GM18499 (cell line): ENCODE results near the gene CHTF18.

Experiments
- ATAC-seq: cut with Tn5 transposase; IDR thresholded peaks from one replicate; pipeline ENCODE4 v1.9.1; 2021; ENCODE audit warnings: moderate number of reproducible peaks; ENCODE audit not compliant: insufficient read depth, unreplicated experiment

Gene CHTF18

DNA sequence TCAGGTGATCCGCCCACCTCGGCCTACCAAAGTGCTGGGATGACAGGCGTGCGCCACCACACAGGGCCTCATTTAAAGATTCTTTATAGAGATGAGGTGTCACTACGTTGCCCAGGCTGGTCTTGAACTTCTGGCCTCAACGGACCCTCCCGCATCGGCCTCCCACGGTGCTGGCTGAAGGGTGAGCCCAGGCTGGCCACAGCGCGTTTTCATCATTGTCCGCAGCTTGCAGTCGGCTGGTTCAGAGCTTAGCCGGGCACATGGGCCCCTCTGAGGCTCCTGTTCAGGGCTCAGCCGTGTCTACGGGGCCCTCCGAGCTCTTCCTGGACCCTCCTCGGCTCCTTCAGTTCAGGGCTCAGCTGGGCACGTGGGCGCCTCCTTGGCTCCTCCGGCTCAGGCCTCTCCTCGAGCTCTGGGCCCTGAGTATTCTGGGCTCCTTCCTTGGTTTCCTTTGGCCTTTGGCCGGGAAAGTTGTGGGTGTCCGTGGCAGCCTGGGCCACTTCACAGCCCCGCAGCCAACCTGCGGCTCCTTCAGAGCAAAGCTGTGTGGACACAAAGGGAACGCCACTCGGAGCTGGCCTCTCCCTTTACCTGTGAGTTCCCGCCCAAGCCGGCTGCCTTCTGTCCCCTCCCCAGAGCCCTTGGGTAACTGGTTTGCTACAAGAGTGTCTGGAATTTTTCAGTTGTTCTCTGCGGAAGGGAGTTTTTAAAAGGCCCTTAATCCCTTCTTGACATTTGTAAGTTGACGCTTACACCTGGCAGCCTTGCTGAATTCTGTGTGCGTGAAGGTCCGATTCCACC, 29.1 kb upstream of the CHTF18 start:
- ATAC-seq: no peak

DNA sequence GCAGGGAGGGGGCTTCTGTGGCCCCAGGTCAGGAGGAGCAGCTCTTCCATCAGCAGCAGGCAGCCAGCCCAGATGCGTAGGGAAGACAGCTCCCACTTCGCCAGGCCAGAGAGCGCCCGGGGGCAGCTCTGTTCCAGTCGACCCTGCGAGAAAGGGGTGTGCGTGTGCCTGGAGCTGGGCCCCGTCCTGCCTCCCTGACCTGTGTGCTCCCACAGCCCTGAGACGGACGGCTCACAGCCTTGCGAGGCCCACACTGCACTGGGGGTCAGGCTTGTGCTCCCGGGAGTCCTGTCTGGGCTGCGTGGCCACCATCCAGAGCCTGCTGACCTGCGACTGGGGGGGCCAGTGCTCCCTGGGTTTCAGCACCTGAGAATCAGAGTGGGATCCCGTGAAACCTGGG, 28.4 kb upstream of the CHTF18 start:
- no peak for ATAC-seq

DNA sequence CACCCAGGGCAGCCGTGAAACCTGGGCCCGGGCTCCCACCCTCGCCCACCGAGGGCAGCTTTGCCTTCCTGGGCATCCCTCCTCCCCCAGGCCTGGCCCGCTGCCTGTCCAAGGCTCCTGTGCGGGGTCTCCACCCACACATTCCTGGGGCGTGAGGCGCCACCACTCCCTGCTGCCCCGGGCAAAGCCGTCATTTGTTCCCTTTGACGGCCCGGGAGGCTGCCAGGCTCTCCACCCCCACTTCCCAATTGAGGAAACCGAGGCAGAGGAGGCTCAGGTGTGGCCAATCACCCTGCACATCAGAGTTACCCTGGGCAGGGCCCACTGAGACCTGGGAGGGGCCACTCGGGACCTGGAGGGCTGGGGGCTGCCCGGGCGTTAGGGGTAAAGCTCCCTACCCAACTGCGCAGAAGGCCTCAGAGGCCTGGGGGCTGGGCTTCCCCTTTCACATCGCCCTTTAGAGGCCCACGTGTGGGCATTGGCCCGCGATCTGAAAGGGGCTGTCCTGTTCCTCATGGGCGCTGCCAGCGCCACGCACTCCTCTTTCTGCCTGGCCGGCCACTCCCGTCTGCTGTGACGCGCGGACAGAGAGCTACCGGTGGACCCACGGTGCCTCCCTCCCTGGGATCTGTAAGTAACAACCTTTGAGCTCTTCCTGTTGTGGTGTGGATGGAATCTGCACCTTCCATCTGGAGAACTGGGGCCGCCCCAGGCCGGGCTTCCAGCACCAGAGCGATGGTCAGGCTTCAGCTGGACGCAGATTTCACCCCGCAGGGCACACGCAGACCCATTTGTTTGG, 27.7 kb upstream of the CHTF18 start, which contains the start of gene MSLN:
Gene MSLN (plus strand): TSS at position 190 of the 799 bp plus-strand sequence. CDS start 1,947 bp downstream, outside the sequence.
- no peak for ATAC-seq

DNA sequence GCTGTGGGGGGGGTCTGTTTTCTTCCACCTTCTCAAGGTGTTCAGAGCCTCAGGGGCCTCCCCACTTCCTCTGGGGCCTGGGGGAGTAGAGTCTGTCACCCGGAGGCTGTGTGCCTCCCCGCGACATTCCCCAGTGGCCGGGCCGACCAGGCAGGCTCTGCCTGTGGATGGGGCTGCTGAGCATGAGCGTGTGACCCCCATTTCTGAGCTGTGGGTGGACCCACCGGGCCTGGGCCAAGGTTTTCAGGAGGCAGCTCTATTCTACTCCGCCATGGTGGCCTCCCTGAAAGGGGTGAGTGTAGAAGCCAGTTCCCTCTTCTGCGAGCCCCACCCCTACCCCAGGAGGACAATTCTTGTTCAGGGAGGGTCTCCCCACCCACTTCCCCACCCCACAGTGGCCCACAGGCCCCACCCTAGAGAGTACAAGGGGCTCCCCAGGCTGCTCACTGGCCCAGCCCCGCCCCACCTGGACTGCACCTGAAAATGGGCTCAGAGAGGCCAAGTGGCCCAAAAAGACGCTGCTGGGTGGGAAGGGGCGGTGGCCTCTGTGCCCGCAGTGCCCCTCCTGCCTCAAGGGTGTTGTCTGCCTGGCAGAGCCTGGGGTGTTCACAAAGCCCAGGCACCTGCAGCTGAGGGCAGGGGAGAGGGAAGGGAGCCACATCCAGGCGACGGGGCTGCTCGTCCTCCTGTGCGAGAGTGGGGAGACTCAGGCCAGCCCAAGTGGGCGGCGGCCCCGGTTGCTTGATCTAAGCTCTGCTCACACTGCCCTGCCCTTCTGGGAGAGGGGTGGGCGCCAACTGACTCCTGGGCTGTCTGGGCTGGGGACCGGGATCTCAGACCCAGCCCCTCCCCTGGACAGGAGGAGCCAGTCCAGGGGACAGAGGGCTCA, 26.6 kb upstream of the CHTF18 start:
- no peak for ATAC-seq

GRCh38 chr16:762595-763268, 25.7 kb upstream of the CHTF18 start:
- ATAC-seq: no peak

DNA sequence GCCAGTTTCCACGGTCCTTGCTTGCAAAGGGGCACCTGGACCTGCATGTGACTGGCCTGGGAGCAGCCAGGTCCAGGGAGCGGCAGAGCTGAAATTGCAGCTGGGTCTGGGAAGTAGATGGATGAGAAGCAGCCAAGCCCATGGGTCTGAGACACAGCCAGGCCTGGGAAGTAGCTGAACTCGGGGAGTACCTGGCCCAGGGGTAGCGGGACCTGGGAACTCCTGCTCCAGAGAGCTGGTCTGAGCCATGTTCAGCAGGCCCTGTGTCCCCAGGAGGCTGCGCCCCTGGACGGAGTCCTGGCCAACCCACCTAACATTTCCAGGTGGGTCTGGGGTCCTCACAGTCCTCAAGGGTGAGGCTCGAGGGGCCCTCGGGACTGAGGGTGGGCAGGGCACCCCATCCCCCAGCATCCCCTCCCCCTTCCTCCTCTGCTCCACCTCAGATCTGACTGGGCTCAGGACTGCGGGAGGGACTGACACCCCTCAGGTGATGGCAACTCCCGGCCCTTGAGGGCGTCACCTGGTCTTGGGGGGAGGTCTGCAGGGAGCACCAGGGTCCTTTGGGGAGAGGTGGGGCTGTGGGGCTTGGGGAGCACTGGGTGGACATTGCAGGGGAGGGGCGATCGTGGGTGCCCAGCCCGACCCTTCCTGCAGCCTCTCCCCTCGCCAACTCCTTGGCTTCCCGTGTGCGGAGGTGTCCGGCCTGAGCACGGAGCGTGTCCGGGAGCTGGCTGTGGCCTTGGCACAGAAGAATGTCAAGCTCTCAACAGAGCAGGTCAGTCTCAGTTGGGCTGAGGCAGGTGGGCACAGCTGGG, 24.8 kb upstream of the CHTF18 start:
- ATAC-seq: no peak

DNA sequence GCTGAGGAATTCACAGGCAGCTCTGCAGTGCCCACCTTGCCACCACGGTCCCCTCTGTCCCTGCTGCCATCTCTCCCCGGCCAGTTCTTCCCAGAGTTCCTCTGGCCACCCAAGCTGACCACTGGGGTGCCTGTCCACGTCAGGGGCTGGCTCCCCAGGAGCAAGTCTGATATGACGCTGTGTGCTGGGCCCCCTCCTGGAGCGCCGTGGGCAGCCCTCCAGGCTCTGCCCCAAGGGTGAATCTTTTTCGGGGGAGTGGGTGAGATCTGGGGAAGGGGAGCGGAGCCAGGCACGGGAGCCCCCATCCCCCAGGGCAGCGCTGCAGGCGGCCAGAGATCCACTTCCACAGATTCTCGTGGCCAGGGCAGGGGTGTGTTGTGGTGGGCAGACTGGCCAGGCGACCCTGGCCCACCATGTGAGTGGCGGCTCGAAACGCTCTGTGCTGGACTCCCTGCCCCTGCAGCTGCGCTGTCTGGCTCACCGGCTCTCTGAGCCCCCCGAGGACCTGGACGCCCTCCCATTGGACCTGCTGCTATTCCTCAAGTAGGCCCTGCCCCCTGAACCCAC, 24.2 kb upstream of the CHTF18 start:
- no peak for ATAC-seq

GRCh38 chr16:764848-765487, 23.5 kb upstream of the CHTF18 start:
- ATAC-seq: no peak

GRCh38 chr16:765488-765865, 22.9 kb upstream of the CHTF18 start:
- ATAC-seq: no peak

DNA sequence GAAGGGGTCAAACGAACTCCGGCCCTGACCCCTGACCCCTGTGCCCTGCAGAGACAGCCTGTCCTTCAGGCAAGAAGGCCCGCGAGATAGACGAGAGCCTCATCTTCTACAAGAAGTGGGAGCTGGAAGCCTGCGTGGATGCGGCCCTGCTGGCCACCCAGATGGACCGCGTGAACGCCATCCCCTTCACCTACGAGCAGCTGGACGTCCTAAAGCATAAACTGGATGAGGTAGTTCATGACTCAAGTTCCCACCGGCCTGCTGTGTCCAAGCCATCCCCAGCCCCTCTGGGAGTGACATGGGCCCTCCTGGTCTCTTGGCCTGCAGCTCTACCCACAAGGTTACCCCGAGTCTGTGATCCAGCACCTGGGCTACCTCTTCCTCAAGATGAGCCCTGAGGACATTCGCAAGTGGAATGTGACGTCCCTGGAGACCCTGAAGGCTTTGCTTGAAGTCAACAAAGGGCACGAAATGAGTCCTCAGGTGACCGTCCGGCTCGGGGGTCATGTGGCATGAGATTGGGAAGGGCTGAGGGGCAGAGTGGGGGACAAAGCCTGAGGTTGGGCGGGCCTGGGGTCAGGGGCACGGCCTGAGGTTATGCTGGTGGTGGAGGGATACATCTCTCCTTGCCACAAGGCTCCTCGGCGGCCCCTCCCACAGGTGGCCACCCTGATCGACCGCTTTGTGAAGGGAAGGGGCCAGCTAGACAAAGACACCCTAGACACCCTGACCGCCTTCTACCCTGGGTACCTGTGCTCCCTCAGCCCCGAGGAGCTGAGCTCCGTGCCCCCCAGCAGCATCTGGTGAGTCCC, 22.2 kb upstream of the CHTF18 start:
- ATAC-seq: no peak

DNA sequence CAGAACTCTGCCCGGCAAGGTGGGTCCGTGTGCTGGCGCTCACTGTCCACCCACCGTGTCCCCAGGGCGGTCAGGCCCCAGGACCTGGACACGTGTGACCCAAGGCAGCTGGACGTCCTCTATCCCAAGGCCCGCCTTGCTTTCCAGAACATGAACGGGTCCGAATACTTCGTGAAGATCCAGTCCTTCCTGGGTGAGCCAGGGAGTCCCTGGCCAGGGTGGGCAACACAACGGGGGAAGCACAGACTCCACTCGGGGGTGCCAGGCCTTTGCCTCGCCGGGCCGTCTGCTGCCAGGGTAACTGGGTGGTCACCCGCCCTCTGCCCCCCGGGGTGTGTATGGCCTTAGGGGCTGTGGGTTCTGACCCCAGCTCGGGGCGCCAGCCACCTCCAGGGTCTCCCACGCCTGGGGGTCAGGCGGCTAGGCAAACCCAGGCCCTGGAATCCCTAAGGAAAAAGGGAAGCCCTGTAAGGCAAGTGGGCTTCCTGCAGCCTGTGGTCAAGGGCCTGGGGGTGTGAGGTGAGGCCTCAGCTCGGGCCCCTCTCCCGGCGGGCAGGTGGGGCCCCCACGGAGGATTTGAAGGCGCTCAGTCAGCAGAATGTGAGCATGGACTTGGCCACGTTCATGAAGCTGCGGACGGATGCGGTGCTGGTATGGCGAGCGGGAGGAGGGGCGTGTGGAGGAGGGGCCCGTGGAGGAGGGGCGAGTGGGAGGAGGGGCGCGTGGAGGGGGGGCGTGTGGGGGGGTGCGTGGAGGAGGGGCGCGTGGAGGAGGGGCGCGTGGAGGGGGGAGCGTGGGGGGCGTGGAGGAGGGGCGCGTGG, 21.4 kb upstream of the CHTF18 start:
- no peak for ATAC-seq

GRCh38 chr16:767743-768235, 20.6 kb upstream of the CHTF18 start:
- ATAC-seq: no peak

DNA sequence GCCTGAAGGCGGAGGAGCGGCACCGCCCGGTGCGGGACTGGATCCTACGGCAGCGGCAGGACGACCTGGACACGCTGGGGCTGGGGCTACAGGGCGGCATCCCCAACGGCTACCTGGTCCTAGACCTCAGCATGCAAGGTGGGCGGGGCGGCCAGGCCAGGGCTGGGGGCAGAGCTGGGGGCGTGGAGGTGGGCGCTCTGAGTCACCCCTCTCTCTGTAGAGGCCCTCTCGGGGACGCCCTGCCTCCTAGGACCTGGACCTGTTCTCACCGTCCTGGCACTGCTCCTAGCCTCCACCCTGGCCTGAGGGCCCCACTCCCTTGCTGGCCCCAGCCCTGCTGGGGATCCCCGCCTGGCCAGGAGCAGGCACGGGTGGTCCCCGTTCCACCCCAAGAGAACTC, 20.0 kb upstream of the CHTF18 start:
- no peak for ATAC-seq

DNA sequence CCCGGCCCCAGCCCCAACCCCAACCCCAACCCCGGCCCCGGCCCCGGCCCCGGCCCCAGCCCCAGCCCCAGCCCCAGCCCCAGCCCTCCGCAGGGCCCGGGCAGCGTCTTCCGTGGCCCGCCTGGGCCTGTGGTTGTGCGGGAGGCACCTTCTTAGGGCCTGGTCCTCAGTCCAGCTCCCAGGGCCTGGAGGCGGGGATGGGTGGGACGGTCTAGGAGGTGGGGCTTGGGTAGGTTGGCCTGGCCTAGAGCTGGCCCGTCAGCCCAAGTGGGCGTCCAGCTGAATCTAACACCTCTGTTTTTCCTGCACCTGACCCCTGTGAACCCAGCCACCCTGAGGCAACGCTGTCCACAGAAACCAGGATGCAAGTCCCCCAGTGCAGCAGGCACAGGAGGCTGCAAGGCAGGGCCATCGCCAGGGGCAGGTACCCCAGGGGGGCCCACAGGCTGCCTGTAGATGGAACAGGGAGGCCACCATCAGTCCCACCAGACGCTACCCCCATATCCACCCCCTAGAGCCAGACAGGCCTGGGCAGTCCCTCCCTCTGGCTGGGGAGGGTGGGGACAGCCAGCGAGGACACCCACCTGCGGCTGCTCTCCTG, 19.1 kb upstream of the CHTF18 start:
- no peak for ATAC-seq

DNA sequence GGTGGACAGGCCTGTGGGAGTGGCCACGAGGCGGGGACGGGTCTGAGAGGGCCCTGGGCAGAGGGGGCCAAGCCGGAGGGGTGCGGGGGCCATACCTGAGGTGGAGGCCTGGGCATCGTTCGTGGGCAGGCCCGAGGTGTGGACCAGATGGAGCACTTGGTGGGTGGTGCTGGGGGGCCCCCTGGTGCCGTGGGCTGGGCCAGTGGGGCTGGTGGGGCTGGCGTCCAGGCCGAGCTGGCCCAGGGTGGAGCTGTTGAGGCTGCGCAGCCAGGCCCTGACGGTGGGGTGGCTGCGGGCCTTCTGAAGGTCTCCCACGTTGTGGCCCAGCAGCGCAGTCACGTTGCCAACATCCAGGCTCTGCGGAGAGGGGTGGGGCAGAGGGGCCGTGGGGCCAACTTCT, 18.5 kb upstream of the CHTF18 start:
- ATAC-seq: no peak

DNA sequence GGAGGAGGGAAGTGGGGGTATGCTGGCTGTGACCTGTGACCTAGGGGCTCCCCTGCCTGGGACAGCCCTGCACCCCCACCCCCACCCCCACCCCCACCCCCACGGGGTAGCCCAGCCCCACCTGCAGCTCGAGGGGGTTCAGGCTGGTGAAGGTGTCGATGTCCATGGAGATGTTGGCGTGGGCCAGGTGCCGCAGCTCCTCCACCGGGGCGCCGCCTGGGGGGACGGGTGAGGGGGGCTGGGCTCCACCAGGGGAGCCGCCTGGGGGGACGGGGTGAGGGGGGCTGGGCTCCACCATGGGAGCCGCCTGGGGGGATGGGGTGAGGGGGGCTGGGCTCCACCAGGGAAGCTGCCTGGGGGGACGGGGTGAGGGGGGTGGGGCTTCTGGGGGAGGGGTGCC, 18.0 kb upstream of the CHTF18 start:
- ATAC-seq: no peak
